Measurements from ENCODE around the gene APH1B.
"Not testable (repeated sequence)": the region's sequence is repeated elsewhere in the genome, so short reads cannot be mapped to it uniquely, and the experiment has no call there.

APH1B gene

DNA sequence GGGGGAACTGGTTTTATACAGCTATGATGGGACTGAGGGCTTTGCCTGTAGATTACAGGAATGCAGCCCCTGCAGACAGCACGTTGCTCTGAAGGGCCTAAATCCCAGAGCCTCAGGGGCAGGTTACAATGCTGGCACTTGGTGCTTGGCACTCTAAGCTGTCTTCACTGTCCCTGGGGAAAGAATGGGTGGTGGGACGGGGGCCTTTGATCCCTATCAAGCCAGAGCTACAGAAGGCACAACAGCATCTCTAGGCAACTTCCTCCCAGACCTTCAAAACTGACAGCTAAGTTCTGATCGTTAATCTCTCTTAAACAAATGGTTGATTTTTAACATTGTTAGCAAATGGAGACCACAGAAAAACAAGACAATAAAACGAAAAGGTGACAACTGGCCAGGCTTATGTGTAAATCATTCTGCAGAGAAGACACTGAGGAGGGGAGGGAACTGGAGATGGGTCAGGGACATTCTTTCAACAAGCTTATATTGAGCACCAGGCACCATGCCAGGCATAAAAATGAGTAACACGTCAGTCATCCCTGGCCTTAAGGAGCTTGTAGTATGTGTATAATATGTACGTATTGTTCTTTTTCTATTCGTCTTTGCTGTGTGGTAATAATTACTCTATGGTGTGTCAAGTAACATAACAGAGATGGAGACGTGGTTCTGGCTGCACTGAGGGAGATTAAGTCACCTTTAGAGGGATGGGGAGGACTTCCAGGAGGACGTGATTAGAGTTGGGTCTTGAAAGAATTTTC, 55.1 kb downstream of the APH1B start:
- no peak for FAIRE-seq

DNA sequence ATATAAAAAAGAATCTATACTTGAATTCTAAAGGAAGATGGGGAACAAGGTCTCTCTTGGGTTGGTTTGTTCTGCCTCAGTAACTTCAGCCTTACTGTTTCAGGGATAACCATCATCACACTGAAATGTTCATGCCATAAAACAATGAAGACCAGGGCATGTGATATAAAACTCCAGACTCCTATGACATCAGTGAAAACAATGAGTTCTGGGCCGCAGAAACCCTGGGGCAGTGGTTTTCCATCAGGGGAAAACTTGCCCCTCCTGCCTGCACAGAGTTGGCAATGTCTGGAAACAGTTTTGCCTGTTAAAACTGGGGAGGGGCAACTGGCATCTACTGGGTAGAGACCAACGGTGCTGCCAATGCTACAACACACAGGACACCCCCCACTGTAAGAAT, 57.4 kb downstream of the APH1B start:
- FAIRE-seq, result no peak

DNA sequence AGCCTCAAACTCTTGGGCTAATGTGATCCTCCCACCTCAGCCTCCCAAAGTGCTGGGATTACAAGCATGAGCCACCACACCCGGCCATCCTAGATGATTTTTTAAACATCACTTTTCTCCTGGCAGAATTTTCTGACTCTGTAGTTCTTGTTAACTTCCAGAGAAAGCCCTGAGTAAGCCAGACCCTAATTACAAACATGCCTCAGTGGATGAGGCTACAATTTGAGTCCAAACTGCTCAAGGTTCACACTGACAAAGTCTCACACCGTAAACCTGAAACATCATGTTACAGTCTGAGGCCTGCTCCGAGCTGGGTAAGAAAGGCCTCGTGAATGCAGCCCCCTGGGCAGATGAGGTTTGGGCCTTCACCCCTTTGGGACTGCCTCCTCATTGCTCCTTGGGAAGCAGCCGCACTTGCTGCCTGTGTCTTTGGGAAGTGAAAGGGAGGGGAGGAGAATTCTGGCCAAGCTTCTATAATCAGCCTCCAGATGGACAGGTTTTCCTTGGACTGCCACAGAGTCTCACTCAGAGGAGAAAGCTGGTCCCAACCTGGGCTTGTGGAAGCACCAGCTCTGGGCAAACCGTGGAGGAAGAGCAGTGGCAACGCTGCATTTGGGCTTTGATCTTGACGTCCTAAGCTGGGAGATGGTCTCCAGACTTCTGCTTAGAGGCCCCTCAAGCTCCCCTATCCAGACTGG, 58.3 kb downstream of the APH1B start:
- no peak for FAIRE-seq

DNA sequence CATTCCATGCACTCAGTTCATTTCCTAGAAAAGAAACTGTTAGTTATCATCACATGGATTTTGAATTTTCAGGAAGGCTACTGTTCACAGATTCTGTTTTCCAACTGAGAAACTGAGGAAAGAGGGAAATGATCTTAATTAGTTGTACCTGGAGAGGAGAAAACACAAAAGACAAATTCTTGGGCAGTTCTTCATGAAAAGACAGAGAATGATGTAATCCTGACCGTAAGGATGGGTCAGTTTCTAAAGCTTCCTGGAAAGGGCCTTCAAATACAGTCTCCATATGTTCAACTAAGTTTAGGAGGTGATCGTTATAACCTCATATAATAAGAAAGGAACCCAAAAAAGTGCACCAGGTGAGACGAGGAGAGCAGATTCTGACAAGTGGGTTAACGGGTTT, 59.6 kb downstream of the APH1B start:
- no peak for FAIRE-seq

DNA sequence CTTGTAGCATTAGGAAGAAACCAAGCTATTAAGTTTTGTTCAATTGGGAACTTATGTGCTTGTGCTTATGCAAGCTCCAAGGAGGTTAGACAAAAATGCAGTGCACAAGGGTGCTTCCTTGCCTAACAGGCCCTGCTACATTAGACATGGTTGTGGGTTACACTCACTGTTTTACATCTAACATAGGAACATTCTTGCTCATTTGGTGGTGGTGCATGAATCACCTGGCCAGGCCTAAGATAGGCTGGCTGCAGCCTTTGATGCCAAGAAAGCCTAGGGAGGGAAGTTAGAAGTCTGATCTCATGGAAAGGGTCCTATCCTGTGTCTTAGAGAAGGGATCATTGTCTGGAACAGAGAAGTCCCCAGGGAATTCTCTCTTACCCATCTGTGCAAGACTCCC, 60.8 kb downstream of the APH1B start:
- no peak for FAIRE-seq

DNA sequence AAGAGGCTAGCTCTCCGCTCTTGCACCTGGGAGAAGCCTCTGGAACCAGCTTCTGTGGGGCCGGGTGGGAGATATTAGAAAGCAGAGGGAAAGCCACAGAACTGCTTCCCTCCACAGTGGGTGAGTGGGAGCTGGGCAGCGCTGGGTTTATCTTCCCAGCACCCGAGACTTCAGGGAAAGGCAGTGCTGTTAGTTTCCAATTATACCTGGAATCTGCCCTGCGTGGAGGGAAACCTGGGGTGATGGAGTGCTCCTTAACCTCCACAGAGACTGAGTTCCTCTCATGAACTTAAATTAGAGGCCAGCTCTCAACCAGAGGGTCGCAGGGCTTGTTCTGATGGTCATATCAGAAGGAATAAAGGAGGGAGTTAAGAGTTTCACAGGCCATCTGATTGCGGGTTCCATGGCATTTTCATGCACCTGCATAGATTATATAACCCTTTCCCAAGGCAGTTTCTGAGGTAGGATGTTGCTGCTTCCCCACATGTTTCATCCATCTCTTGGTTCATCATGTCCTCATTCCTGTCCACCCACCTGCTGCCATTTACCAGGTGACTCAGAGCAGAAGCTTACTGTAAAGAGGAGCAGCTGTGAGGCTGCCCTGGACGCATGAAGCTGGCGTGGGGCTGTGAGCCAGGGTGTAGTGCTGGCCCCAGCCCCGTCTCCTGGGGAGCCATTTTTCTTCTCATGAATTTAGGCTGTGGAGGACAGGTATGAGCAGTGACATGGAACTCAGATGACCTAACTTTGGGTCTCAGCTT, 61.8 kb downstream of the APH1B start:
- FAIRE-seq, result no peak

DNA sequence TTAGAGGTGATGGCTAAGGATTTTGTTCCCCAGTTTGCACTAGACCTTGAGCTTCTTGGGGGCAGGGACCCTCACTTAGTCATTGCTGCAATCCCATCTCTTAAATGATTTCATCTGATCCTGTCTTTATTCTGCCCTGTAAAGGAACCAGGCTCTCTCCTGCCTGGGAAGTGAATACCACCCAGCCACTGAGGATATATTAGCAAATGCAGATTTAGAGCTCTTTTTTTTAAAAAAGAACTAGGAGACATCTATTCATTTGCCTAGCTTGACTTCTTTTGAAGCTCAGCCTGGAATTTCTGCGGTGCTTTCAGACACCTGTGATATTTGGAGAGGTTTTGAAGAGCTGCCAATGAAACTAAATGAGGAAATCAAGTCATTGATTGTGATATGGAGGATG, 62.4 kb downstream of the APH1B start:
- FAIRE-seq, result no peak

DNA sequence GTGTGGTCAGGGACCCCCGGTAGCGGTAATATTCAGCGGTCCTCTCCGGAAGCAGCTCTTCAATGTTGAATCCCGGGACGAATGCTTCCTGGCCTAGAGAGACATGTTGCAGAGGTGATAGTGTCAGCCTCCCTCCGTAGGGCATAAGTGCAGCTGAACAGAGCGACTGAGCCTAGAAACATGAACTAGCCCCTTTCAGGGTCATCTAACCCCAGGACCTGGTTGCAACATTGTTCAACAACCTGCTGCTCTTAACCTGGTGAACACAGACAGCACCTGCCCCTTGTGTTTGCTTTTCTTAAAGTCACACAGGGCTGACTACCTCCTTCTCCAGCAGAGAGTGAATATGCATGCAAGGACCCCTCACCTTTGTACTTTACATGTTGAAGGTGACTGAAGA, 62.9 kb downstream of the APH1B start:
- FAIRE-seq, result no peak

DNA sequence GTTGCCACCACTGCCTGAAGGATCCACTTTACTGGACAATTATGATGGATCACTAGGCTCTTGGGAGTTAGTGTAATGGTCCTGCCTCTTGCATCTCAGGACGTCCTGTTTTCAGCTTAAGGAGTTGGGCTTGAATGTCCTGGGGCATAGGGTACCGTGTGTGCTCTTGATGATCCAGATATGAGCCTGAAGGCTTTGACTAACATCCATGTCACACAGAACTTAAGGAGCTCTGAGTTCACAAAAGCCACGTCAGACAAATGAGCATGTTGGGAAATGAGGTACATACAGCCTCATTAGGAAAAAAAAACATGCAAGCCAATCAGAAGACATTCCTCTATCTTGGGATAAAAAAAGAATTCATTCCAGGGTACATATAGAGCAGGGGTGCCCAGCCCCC, 63.5 kb downstream of the APH1B start:
- no peak for FAIRE-seq

DNA sequence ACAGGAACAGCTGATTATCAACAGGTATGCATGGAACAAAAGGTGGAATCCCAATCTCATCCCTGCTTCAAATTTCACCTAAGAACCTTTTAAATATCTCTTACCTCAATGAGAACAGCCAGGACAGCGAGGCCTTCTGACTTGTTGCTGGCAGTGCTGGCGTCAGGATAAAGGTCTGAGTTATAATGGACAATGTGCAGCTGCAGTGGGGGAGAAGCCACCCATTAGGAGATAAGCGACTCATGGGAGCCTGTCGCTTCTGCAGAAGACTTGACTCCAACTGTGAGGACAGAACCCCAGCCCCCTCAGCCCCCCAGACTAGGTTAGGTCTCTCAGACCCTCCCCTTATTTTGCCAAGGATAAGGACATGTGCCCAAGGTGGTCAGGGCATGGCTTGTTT, 64.5 kb downstream of the APH1B start:
- FAIRE-seq, result no peak

DNA sequence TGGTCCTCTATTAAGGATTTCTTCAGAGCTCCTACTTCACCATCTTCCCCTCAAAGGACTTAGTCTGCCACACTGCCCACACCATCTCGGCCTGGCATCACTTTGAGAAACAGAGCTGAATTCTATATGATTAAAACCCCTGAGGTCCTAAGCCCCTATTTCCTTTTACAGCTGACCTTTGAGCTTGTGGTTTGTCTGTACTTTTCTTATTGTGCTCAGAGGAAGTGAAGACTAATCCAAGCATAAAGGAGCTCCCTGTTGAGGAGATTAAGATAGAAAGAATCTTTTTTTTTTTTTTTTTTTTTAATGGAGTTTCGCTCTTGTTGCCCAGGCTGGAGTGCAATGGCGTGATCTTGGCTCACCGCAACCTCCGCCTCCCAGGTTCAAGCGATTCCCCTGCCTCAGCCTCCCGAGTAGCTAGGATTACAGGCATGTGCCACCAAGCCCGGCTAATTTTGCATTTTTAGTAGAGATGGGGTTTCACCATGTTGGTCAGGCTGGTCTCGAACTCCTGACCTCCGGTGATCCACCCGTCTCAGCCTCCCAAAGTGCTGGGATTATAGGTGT, 65.7 kb downstream of the APH1B start:
- FAIRE-seq, result not testable (repeated sequence)

DNA sequence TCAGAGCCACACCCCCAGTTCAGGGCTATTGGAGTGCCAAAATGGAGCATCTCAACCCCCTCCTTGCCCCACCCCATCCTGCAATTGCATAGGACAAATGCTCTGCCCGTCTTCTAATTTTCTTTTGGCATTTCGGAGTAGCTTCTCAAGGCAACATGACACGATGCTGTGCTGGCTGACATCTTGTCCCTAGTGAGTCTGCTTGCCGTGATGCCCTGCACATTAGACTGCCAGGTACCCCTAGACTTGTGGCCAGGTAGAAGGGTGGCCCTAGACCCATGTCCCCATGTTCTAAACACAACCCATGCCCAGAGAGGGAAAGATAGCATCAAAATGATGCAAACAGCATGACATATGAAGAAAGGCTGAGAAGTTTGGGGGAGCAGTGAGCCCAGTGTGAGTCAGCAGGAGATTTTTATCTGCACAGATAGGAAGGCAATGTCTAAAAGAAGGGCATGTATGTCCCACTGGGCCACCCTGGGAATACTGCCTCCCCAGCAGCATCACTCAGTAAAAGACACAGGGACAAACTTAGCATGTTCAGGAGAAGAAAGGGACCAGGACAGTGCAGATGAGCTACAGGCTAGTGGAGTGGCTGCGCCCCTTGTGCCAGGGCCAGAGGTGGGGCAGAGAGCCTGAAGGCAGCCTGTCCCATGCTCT, 67.5 kb downstream of the APH1B start:
- no peak for FAIRE-seq

DNA sequence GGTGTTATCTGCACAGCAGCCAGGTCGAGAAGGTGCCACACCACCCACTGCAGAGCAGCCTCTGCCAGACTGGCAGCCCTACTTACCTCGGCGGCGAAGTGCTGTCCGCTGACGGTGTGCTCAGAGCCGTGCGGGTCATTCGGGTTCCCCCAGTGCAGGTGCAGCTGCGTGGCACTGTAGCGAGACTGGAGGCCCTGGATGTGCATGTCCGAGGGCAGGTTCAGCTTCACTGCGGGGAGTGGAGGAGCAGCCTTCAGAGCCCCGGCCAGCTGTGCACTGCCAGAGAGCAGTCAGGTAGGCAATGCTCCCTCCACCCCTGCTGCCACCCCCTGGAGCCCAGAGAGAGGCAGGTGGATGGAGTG, 68.0 kb downstream of the APH1B start:
- no peak for FAIRE-seq

DNA sequence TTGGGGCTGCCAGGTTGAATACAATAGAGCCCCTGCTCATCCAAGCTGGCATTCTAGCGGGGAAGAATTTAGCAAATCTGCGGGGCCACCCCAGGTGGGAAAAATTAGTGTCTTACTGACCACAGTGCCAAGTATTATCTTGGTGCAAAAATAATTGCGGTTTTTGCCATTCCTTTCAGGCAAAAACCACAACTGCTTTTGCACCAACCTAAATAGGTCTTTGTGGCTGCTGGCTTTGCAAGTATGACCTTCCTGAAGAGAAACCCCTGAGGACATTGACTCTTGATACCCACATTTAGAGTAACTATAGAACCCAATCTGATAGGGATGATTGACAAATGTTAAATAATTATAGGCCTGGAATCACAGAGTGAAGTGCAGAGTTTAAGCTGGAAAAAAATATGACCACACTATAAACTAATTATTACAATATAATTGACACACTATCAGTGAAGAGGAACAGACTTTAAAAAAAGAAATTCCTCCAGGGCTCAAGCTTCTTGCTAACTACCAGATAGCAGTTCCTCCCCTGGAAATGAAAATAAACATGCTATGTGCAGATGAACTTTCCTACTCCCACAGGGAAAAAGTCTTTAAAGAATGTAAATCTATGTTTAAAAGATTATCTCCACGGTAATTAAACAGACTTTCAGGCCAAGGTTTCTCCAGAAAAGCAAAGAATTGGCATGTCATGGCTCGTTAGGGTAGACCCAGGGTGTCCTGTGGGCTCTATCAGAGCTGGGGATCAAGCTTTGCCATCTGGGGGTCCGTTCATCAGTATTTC, 69.9 kb downstream of the APH1B start:
- FAIRE-seq, result no peak

DNA sequence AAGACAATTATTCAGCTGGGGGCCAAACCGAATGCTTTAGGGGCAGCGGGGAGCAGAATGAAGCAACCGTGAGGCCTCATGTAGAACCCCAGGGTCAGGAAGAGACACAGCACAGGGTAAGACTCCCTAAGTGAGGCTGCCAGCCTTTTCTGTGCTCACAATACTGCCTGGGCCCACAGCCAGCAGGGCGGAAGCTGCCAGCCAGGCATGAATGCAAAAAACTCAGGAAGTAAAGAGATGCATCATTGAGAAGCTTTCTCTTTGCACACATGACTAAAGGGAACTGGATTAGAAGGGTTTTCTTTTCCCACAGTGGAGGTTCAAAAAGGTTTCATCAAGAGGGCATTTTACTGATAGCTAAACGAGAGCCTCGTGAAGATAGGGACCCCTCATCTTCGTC, 71.0 kb downstream of the APH1B start:
- no peak for FAIRE-seq

DNA sequence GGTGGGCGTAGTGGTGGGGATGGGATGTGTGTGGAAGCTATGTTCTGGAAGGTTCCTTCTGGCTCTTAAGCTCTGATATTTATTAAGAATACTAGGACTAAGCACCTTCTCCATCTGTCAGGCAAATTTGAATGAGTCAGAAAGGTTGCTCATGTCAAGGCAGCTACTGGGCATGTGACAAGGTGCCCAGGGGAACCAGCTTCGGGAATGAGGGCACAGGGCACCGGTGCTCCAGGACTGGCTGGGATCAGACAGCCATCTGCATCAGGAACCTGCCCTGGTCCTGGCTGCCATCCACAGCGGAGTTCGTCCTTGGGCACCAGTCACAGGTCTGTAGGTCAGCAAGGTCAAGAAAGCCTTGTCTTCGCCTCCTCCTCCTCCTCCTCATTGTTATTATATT, 71.8 kb downstream of the APH1B start:
- FAIRE-seq, result no peak

DNA sequence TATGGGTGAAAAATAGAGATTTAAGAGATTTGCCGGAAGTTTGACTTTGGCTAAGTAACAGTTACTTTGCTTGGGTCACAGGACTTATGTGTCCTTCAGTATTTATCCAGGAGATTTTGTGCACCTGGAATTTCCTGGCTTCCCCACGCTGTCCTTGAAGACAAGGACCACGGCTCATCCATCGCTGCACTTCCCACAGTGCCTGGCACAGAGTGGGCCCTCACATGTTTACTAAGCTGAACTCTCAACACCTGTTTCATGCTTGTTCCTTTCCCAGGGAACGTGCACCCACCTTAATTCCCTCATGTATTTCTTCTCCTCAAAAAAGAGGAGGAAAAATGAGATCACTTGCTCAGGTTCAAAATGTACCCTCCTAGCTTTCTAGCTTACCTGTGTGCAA, 72.2 kb downstream of the APH1B start:
- FAIRE-seq, result no peak

DNA sequence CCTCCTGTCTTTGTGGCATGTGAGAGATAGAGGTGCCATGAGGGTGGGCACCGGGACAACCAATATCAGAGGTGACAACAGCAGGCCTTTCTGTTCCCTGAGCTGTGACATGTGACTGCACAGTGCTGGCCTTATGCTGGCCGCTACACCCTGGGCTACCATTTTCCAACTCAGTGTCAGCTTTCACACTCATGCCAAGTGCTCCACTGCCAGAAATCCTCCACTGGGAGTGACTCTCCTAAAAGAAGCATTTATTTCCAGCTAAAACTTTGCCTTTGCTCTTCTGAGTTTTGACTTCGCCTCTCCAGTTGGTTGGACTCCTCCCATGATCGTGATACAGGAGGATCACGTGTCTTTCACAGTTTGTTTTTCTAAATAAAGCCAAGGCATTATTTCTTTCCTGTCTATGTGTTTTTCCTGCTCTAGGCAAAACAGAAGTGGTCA, 72.8 kb downstream of the APH1B start:
- FAIRE-seq, result no peak

DNA sequence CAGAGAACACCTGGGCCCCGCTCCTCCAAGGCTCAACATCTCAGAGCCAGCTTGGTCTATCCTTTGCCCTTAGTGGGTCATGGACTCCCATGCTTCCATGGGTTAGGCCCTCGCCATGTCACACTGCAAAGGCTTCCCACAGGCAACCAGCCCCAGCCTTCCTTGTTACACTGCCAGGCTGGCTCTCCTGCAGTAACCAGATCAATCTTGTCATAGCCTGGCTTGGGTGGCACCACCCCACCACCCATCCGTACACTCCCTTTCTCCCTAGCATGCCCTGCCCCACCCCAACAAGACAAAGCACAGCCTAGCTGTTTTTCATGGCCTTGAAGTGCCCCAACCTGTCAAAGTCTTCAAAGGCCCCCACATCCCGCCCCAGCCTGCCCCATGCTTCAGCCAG, 73.8 kb downstream of the APH1B start:
- FAIRE-seq, result no peak

DNA sequence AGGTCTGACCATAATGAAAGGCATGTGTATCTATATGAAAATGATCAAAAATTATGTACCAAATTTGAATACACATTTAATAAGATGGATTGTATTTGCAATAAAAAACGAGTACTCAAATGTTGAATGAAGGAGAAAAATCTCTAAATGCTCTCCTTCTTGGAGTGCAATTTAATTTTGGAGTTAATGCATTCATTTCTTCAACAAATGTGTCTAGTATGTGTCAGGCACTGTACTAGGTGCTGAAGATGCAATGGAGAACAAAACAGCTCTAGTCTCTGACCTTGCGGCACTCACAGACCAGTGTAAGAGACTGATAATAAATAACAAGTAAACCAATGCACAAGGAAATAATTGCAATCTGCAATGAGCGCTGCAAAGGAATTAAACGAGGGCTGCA, 75.4 kb downstream of the APH1B start:
- FAIRE-seq, result no peak

DNA sequence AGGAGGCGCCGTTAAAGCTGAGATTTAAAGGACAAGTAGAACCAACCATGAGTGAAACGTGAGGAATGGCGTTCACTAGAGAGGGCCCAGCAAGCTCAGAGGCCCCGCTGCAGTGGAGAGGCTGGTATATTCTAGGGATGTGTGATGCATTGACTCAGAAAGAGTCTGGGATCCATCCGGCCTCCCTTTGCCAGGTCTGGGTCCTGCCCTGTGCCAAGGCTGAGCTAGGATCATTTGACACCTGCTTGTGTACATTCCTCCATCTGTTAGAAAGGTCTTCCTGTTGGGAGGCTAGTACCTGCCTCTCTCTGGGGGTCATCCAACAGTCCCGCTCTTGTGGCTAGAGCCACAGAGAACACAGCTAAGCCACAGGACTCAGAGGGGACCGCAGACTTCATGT, 75.9 kb downstream of the APH1B start:
- no peak for FAIRE-seq

DNA sequence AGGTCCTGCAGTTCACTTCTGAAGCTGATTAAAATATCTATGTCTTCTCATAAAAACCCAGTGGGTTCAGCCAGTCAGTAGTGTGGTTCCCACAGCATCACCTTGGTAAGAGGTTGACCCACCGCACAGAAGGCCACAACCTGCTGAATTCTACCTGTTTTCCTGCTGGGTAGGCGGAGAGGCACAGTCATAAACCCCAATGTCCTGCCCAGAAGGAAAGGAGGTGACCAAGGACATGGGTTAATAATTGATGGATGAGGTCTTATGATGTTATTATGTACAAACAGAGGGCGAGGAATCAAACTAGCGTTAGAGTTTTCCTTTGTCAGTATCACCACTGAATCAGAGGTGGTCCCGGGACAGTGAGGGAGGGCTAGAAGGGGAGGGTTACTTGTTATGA, 76.5 kb downstream of the APH1B start:
- FAIRE-seq, result no peak
